Measurements from ENCODE around the gene RPUSD2. TPM values are rescaled to one million over a fixed set of nuclear protein-coding genes. Genes with fewer than 3 reads are reported as not detected.

The RPUSD2 gene
- total and polyA plus RNA-seq, 2 donors (not counting 3 experiments of a cell fraction or from before 2014, with no cell fraction given) = 7.0 to 11.4 TPM

DNA sequence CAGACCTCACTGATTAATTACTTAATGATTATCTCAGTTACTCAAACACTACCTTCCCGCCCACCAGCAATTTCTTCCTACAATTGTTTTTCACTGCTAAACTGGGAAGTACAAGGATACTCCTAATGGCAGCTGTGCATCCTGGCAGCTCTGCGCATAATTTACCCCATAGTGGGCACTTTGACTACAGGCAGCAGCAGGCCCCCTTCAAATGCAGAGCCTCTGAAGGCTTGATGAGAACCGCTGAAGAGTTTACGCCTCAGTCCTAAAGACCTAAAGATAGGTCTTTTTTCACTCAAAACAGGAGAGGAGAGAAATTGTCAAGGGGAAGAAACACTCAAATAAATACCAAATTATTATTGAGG lies 15.0 kb upstream of the RPUSD2 start:
- Histone ChIP-seq H3K4me1 (ENCODE audit: control insufficient read depth, extremely low read depth, insufficient read depth, low read length) (no peaks in the 10 kb centered on the region), H3K27me3 (ENCODE audit: control insufficient read depth in 2 of 2, insufficient read depth in 2 of 2, low read length in 2 of 2) (no peaks in the 10 kb centered on the region), H3K27ac (ENCODE audit: insufficient read depth, low read depth, low read length) (no peak overlapping the region), H2AFZ (ENCODE audit: low read depth, low read length) (no peak overlapping the region), H4K20me1 (replicated peaks; ENCODE audit: control insufficient read depth, extremely low read depth, insufficient read depth, low read length) (no peaks in the 10 kb centered on the region), H3K9ac (replicated peaks; ENCODE audit: extremely low read depth, insufficient read depth, low read length) (no peak overlapping the region), H3K4me2 (ENCODE audit: insufficient read depth, low read length) (no peak overlapping the region), H3K9me3 (replicated peaks; ENCODE audit: control insufficient read depth, insufficient read depth, low read length) (no peaks in the 10 kb centered on the region), H3K4me3 (replicated peaks in 1 of 3; ENCODE audit: insufficient read depth in 1 of 3, low read depth in 1 of 3, low read length in 3 of 3) (no peak overlapping the region), H3K9me1 (replicated peaks; ENCODE audit: control insufficient read depth, extremely low read depth, insufficient read depth, low read length) (no peaks in the 10 kb centered on the region), H3K79me2 (ENCODE audit: control insufficient read depth, insufficient read depth, low read length) (no peaks in the 10 kb centered on the region), H3K36me3 (ENCODE audit: control insufficient read depth in 2 of 2, extremely low read depth in 1 of 2, insufficient read depth in 2 of 2, low read length in 2 of 2) (peaks cover 0 to 3% of the 10 kb centered on the region in 2 experiments)
- peak; percentile 16 for DNase-seq (ENCODE audit: low read depth, low spot score)
- ChIA-PET CTCF (interaction anchor here (1.1 kb wide), 1 partner anchor 35 kb away, joined by 3 read pairs; no protein-coding TSS in a partner anchor), POLR2A (no interaction called here)
- BruUV-seq (replicated peaks) = no TSS peak
- dilution Hi-C loops (cut with MboI; ENCODE audit: extremely low pct_ligation_motif_present, low sequenced_read_pairs) = no loop called here
- intact Hi-C loops (cut with micrococcal nuclease) = no loop called here
- no peak for FAIRE-seq
- TF ChIP-seq POLR2AphosphoS5 (IDR thresholded peaks at IDR 0.05; ENCODE audit: insufficient read depth, low read depth, low read length) (no peak), EZH2 (IDR thresholded peaks at IDR 0.05; ENCODE audit: borderline replicate concordance, low read depth, low read length, severe bottlenecking) (no peak), MAX (IDR thresholded peaks at IDR 0.05; ENCODE audit: insufficient read depth, insufficient read length) (no peak), POLR2A (IDR thresholded peaks at IDR 0.05; ENCODE audit: low read depth, low read length) (no peak), FOS (IDR thresholded peaks at IDR 0.05; ENCODE audit: borderline replicate concordance, insufficient read depth, low read length) (no peak), MYC (IDR thresholded peaks at IDR 0.05; ENCODE audit: low read depth, low read length) (no peak), CTCF (IDR thresholded peaks at IDR 0.05; ENCODE audit: extremely low read depth in 1 of 2, insufficient read depth in 1 of 2, low read depth in 1 of 2, low read length in 2 of 2) (no peak), GATA2 (IDR thresholded peaks at IDR 0.05; ENCODE audit: insufficient read depth, insufficient read length, low read depth, low read length) (no peak)
